GM18505 (cell line): ENCODE results near the gene MARCHF10.

Experiments used
- ATAC-seq: cut with Tn5 transposase; IDR thresholded peaks from one replicate; pipeline ENCODE4 v1.9.1; 2021; ENCODE audit not compliant: unreplicated experiment
- POLR2A ChIP-seq: IDR thresholded peaks from 4 replicates; pipeline ENCODE4 v1.6.1; 2011; ENCODE audit warnings: borderline replicate concordance; ENCODE audit not compliant: insufficient read depth, insufficient read length; ENCODE audit errors: extremely low read depth

Gene MARCHF10

DNA sequence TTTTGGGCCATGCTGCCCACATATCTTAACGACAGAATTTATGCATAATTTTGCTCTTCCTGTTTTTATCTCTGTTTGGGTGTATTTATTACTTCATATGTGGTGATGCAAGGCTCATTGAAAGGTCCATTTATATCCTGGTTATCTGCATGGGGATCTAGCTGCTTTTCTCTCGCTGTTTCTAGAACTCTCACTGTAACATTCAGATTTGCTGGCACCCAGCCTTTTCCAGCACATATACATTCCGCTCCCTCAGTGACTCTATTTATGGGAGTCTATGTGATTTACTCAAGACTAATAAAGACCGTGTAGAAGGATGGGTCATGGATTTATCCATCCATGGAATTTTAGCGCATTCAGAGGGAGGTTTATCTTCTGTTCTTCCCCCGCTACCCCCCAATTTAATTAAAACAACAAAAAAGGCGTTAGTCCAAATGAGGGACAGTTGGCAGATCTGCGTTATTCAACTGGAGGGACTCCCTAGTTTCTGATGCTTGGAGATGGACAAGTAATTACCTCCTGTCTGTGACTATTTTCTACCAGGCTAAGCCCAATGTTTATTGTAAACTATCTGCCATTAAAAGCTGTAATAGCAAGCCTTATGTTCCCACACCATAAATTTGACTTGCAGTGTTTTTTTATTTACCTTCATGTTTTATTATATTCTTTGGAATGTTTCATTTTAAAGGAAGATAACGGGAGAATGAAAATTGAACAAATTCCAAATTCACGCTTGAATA lies 19.8 kb upstream of the MARCHF10 start:
- no peak for ATAC-seq
- TF ChIP-seq POLR2A, result no peak

DNA sequence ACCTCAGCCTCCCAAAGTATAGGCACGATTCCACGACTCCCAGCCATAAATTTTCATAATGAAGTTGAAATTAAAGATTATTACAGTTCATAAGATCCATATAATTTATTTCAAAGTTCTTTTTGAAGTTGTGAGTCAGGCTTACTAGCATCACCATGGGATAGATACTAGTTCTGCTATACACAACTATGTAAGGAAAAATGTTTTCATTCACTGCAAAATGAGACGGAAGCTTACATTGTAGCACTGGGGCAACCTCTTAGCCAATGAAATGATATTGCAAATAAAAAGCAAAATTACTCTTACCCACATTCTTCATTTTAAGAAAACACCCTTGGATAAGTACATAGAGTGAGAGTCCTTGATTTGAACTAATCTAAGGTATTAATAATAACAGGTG lies 18.8 kb upstream of the MARCHF10 start:
- no peak for TF ChIP-seq POLR2A
- no peak for ATAC-seq

DNA sequence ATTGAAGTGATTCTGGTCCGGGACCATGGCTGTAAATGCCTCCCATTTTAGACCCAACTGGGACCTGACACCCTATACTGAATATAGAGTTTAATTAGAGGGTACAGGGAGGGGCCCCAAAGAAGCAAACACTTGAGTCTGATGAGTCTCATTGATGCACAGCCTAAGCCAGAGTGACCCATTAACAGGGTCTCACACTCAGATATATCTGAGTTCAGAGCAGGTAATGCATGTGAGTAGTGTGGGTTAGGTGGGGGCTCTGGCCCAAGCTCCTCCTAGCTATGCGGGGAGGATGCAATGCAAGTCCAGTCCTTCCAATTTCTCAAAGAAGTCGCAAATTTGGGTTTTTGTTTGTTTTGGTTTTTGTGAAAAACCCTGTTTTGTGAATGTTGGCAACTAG lies 17.1 kb upstream of the MARCHF10 start:
- TF ChIP-seq POLR2A, result no peak

GRCh38 chr17:62824290-62825131 lies 16.4 kb upstream of the MARCHF10 start:
- no peak for ATAC-seq
- no peak for TF ChIP-seq POLR2A

More for the DNA sequence above, 17.1 kb upstream of the MARCHF10 start:
- ATAC-seq, result no peak

GRCh38 chr17:62823111-62823893 lies 15.2 kb upstream of the MARCHF10 start:
- no peak for ATAC-seq

GRCh38 chr17:62822080-62822904 lies 14.2 kb upstream of the MARCHF10 start:
- ATAC-seq, result no peak

More at GRCh38 chr17:62823111-62823893, 15.2 kb upstream of the MARCHF10 start:
- no peak for TF ChIP-seq POLR2A

GRCh38 chr17:62821189-62822079 lies 13.3 kb upstream of the MARCHF10 start:
- TF ChIP-seq POLR2A, result no peak
- no peak for ATAC-seq

More at GRCh38 chr17:62822080-62822904, 14.2 kb upstream of the MARCHF10 start:
- TF ChIP-seq POLR2A, result no peak

DNA sequence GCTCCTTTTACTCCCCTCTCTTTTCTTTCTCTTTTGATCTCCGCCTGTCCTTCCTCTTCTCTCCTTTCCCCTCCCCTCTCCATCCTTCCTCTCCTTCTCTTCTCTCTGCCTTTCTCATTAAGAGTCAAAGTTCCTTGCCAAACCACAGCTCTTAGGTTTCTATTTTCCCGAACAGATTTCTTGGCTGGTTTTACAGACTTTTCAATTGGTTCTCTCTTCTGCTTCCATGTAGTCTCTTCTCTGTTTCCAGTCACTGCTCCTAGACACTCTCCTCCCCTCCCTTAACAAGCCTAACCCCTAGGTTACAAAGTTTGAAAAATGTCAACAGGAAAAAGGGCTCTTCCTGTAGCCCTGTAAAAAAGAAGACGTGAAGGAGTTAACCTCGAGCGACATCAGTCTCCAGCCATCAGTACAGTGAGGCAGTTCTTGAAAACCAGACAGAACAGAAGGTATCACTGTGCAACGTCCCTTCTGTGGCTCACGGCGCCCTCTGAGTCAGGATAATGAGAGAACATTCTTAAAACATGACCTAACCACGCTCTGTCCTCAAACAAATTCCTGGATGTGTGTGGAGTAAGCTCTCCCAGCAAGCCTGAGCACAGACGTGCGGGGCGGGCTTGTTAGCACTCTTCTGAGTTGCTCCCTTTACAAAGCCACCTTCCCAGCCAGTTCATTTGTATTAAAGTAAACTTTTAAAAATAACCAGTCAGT lies 11.6 kb upstream of the MARCHF10 start:
- no peak for ATAC-seq
- no peak for TF ChIP-seq POLR2A

GRCh38 chr17:62818526-62818925 lies 10.4 kb upstream of the MARCHF10 start:
- no peak for ATAC-seq
- TF ChIP-seq POLR2A, result no peak

DNA sequence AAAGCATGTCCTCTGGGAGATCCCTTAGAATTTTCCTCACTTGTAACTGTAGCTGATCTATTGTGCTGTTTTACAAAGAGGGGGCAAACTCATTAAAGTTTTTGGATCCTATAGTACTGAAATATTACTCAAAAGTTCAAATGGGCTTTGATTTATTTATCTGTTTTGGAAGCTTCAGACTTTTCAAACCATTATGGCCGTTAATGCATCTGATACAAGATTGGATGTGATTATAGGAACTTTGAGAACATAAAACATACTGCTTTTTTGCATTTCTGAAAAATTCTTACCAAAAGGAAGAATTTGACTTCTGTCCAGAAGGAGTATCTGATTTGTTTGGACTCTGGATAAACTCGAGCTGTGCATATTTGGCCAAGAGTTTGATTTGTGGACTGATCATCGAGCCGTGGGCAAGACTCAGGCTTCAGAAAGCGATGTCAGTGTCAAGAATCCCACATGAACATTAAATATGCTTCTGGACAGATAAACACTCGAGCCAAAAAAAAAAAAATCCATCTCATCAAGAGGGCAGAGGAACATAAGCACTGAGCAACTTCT lies 8.2 kb upstream of the MARCHF10 start:
- ATAC-seq, result no peak
- no peak for TF ChIP-seq POLR2A

GRCh38 chr17:62809656-62810055 lies 1.5 kb upstream of the MARCHF10 start:
- no peak for TF ChIP-seq POLR2A
- no peak for ATAC-seq
